ENCODE measurements around the gene ODAD2.
"Not testable (repeated sequence)": the region's sequence is repeated elsewhere in the genome, so short reads cannot be mapped to it uniquely, and the experiment has no call there.

Gene ODAD2

GRCh38 chr10:27998954-27999275 is at the start of gene ODAD2:
TSS of gene ODAD2 (minus strand) at chr10:27999079. CDS start at chr10:27995142, 3,937 bp downstream.
- FAIRE-seq = no peak

DNA sequence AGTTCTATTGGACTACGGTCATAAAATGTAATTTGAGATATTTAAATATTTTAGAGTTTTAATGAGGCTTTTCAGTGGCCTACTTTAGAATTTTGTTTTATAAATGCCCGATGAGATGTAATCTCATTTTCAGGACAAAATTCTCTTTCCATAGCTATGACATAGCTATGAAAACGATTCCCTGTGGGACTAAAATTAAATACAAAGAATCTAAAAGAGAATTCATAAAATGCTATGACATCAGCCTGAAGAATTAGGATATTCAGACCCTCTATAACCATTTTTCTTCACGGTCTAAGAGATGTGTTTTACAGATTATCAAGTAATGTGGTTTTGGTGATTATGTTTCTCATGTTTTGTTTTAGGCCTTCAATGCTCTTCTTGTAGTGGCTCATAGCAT is 48.2 kb upstream of the ODAD2 start:
- no peak for FAIRE-seq

DNA sequence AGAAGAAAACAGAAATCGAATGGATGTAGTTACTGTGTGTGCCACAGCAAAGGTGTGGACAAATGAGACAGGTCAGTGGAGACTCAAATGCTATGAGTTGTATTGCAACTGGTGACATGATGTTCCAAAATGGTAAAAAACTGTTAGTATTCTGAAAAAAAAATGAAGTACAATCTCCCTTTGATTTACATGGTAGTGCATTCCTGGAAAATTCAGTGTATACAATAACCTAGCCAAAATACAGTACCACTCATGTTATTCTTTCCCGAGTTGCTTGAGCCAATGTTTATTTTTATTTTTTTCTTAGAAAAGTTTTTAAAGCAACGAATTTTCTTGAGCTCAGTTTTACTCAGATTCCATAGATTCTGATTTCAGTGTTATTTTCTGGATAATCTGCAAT is 47.7 kb upstream of the ODAD2 start:
- no peak for FAIRE-seq

- FAIRE-seq = no peak
Measured at GRCh38 chr10:28043941-28044340, 45.1 kb upstream of the ODAD2 start.

GRCh38 chr10:28036587-28036986 is 37.7 kb upstream of the ODAD2 start:
- no peak for FAIRE-seq

DNA sequence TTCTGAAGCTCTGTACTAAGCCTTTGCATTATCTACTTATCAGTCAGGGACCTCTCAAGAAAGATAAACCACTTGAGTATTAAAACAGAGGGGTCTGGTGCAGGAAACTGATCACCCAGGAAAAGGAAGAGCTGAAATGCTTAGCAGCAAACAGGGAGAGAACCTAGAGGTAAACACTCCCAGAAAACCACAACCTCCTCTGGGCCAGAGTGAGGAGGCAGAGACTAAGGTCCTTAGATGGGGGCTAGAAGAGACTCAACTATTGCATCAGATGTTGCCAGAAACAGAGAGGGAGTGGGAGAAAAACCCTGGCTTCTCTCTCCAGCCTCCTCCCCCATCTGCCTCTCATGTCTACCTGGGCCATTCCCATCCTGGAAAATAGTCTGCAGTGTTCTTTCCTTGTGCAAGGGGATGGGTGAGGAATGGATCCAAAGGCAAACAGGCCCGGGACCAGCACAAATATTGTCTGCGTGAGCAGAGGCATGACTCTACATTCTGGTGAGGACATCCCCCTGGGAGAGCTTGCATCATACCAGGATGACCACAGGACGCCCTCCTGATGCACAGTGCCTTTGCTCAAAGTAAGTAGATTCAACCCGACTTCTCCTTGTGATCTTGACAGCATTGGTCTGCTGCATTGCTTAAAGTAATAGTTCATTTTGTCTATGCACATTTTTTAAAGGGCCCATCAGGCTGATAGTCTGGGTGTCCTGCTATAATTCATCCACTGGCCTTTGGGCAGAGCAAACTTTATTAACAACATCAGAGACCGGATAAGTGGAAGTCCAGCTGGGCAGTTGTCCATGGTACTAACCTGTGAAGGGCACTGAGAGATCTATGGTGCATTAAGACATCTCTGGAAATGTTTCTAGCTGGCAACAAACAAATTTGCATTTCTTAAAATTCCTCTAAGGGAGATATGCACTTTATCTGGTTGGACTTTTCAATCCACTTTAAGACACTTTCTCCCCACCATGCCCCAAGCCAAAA is 22.4 kb upstream of the ODAD2 start:
- FAIRE-seq = no peak

DNA sequence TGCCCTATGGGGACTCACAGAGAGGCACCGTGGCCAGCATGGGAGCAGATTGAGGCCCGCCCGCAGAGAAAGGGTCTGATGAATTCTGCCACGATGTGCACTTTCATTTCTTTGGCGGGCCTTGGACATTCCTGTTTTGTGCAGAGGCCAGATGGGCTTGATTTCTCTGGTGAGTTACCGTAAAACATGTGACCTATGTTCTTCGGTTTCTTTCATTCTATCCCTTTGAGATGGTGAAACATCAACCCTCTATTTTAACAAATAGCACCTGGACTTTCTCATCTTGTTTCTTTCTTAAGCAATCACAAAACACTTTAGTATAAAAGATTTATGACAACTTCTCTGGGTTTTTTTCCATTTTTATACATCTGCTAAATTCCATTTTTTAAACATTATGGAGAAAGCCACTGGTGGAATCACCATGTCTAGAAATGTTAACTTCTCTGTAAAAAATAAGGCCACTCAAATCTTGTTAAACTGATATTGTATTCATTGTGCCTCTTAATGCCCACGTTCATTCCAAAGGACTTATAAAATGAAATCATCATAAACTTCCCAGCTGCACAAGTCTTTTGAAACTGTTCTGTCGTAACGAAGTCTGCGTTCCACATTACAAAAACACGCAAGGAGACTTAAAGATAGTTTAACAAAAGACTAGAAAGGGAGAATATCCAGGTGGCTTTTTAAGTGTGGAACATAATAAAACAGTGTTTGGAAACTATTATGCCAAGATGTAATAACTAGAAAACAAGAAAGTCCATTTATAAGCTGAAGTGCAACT is 21.4 kb upstream of the ODAD2 start:
- no peak for FAIRE-seq

GRCh38 chr10:28014651-28015050 is 15.8 kb upstream of the ODAD2 start:
- FAIRE-seq = no peak

GRCh38 chr10:28012990-28013515 is 14.2 kb upstream of the ODAD2 start:
- no peak for FAIRE-seq

DNA sequence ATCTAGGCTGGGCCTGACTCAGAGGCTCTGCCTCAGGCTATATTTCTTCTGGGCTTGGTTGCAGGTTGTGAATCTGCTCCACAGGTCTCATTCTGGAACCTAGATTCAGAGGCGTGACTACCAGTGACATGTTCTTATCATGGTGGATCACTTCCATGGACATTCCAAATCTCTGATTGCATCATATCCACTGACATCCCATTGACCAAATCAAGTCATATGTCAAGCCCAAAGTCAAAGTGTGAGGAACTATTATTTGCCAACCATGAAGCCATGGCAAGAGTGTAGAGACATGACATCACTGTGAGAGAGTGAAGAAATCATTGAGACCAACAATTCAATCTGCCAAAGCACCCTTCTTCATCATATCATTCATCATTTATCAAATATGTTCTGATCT is 11.9 kb upstream of the ODAD2 start:
- FAIRE-seq = no peak

DNA sequence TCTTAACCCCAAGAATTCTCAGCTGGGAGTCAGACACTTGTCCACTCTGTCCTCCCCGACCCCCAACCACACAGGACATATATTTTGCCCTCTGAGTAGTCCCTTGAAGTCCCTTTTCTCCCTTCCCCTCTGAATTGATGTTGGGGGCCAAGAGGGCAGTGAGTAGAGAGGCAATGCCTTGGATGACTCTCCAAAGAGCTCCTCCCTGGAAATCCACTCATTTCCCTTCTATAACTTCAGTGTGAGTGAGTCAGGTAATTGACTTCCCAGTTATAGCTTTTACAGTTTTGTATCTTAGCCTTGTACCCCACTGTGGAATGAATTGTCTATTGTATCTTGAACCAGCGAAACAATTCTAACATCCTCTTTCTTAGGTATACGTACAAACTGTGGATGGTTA is 9.2 kb upstream of the ODAD2 start:
- FAIRE-seq = no peak

DNA sequence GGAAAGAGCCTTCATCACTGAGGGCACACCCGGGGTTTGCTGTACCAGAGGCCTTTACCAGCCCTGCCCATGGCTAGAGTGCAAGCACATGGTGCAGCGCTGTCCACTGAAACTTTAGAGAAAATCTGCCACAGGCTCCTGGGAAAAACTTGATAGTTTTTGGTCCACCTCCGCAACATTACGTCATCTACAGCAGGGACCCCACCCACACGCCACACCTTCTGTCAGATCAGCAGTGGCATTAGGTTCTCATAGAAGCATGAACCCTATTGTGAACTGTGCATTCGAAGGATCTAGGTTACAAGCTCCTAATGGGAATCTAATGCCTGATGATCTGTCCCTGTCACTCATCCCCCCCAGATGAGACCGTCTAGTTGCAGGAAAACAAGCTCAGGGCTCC is 2.5 kb upstream of the ODAD2 start:
- FAIRE-seq = no peak

- FAIRE-seq = no peak
Measured at GRCh38 chr10:27998178-27998953, 513 bp downstream of the ODAD2 start.

DNA sequence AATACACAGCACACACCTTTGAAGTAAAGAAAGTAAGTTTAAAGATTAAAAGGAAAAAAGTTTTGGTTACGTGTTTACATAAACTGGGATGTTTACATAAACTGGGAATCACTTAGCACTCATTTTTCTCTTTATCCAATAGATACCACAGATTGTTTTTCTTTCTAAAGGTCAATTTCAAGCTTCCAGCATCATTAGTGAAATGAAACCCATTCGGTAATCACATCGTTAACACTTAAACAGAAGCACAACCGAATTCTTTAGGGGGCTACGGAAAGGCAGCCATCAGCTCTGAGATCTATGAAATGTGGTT is 1.1 kb downstream of the ODAD2 start:
- no peak for FAIRE-seq

DNA sequence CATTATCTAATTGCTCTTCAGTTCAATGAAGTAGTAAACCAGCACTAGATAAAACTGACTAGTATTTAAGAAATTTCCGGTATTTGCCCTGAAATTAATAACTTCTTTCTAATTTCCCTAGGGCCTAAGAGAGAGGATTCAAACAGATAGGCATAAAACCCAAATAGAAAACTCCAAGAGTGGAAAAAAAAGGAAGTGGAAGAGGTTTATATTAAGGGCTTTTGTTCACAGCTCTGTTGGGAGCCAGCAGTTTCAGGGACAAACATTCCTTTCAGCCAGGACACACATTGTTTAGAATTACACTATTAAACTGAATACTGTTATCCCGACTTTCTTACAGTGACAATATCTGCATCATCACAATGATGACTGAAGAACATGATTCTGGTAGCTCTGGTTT is 3.6 kb downstream of the ODAD2 start:
- FAIRE-seq = no peak

GRCh38 chr10:27989357-27989756 is 9.5 kb downstream of the ODAD2 start:
- FAIRE-seq = not testable (repeated sequence)

DNA sequence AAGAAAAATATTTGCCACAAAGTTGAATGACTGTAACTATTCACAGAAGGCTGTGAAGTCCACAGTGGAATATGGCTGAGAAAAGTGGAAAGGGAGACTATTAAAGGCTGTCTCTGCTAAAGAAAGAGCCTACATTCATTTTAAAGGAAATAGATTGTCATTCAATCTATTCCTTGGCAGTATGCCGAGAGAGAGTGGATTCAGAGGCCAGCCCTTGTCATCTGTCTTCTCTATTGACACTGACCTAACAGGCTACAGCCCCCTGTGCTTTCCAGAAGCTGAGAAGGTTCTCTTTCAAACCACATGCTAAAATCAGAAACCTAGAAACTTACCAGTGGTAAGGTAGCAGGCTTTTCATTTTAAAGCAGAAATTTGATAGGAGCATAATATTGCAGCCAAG is 12.1 kb downstream of the ODAD2 start:
- FAIRE-seq = no peak

DNA sequence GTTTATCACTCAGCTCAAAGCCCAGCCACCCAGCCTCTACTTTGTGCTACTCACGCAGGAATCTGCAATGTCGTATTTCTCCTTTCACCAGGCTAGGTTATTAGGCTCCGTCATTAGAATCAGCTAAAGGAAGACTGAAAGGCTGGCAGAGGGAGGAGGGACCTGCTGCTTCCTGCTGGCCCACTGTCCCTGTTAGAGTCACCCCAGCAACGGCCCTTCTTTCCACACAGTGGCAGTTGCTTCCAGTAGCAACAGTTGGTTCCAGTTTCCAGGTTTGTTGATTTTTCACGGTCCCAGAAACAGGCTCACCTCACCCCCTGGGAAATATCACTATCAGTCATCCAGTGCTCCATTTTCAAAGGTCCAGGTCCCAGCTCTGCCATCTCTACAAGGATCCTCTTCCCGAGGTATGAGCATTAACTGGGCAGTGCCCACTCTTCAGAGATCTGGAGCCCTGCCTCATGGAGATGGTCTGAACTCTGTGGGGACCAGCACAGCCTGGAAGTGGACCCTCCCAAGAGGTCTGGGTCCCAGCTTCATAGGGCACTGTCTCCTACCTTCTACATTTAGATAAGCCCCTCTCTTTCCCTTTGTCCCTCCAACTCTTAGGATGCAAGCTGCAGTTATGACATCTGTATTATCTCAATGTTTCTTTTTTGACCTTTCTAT is 15.9 kb downstream of the ODAD2 start:
- no peak for FAIRE-seq

- no peak for FAIRE-seq
Measured at GRCh38 chr10:27981744-27982143, 17.1 kb downstream of the ODAD2 start.

DNA sequence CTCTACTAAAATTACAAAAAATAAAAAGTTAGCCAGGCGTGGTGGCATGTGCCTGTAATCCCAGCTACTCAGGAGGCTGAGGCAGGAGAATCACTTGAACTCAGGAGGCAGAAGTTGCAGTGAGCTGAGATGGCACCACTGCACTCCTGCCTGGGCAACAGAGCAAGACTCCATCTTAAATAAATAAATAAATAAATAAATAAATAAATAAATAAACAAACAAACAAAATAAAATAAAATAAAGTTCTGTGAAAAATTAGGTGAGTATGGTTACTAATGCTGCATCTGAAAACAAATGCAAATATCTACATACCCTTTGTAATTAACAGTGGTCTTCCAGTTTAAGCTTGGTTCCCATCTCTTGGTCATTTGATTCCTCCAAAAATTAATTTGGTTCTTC is 28.1 kb downstream of the ODAD2 start:
- FAIRE-seq = not testable (repeated sequence)

DNA sequence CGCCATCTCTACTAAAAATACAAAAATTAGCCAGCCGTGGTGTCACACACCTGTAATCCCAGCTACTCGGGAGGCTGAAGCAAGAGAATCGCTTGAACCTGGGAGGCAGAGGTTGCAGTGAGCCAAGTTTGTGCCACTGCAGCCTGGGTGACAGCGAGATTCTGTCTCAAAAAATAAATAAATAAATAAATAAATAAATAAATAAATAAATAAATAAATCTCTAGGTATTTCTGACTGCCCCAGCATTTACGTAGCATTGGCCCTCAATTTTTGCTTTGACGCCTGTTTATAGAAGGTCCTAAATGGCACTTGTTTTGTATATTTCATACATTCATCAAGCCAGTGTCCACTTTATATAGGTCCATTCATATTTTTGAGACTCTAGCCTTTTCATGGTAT is 28.9 kb downstream of the ODAD2 start:
- not testable (repeated sequence) for FAIRE-seq

DNA sequence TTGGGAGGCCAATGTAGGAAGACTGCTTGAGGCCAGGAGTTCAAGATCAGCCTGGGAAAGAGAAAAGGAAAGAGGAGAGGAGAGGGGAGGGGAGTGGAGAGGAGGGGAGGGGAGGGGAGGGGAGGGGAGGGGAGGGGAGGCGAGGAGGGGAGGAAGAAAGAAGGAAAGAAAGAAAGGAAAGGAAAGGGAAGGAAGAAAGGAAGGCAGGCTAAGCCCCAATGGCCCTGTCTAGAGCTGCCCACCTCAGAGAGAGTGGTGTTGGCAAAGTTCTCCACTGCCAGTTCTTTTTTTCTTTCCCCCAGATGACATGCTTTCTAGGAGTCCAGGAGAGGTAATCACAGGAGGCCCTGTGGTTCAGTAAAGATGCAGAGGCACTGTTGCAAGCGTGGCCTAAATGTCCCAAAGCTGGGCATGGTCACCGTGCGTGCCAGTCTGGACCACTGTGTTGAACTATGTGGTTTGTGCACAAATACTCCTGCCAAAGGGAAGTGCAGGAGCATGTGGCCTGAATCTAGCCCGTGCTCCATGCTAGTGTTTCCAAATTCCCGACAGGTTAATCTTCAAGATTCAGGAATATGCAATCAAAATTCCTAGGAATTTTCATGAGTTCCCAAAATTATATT is 39.7 kb downstream of the ODAD2 start:
- FAIRE-seq = no peak
